Loucy (cell line): ENCODE data around the gene LEUTX.

Experiments
- EZH2phosphoT487 ChIP-seq: fragments of 200-600 bp; IDR thresholded peaks from 2 replicates; pipeline ENCODE4 v1.6.1; 2018; ENCODE audit warnings: antibody characterized with exemption, mild to moderate bottlenecking, moderate library complexity, borderline replicate concordance
- TF ChIP-seq, protein P1 (sequence below): fragments of 200-600 bp; sonication (generic); conservative IDR thresholded peaks from 2 replicates; pipeline ENCODE4 v1.5.1; 2014; ENCODE audit warnings: mild to moderate bottlenecking, antibody characterized with exemption, low read length

- TF ChIP-seq, protein P1, sequence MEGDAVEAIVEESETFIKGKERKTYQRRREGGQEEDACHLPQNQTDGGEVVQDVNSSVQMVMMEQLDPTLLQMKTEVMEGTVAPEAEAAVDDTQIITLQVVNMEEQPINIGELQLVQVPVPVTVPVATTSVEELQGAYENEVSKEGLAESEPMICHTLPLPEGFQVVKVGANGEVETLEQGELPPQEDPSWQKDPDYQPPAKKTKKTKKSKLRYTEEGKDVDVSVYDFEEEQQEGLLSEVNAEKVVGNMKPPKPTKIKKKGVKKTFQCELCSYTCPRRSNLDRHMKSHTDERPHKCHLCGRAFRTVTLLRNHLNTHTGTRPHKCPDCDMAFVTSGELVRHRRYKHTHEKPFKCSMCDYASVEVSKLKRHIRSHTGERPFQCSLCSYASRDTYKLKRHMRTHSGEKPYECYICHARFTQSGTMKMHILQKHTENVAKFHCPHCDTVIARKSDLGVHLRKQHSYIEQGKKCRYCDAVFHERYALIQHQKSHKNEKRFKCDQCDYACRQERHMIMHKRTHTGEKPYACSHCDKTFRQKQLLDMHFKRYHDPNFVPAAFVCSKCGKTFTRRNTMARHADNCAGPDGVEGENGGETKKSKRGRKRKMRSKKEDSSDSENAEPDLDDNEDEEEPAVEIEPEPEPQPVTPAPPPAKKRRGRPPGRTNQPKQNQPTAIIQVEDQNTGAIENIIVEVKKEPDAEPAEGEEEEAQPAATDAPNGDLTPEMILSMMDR = no peak
- no peak for TF ChIP-seq EZH2phosphoT487
Observed at GRCh38 chr19:39796000-39796498, 17.4 kb downstream of the LEUTX start.
